ENCODE data around the gene MTERF1. TPM values are rescaled to one million over a fixed set of nuclear protein-coding genes. Genes with fewer than 3 reads are reported as not detected.

MTERF1 gene
- polyA plus RNA-seq, 3 donors: 3.6 to 4.6 (median 4.0) TPM

DNA sequence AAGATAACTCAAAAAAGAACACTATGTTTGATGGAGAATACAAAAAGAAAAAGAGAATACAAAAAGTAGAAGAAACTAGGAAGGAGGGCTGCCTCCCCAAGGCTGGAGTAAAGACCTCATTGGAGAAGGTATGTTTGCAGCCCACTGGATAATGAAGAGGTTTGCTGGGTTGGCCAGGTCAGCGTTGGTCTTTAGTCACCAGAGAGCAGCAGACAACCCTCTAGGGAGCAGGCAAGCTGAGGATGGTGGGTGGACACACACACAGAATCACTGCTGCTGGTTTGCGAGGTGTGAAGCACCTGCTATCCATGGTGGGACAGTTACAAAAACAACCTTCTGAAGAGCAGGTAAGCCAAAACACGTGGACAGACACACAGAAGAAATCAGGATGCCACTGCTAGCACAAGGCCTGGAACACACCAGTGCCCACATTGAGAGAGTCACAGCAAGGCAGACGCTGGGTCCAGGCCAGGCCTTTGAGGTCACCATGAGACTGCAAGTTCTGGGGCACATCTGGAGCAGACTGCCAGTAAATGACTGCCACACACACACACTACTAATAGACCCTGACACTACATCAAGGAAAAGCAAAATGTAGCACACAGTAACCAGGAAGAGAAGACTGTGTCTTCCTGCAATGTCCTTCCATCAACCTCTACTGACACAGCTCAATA, 43.0 kb downstream of the MTERF1 start:
- Histone ChIP-seq H2AFZ (ENCODE audit: insufficient read depth, low read depth, low read length, poor library complexity, severe bottlenecking) (no peak overlapping the region), H3K27me3 (ENCODE audit: control insufficient read depth in 2 of 2, insufficient read depth in 2 of 2, low read length in 2 of 2) (no peaks in the 10 kb centered on the region), H3K9me3 (replicated peaks in 1 of 2; ENCODE audit: control insufficient read depth in 1 of 2, insufficient read depth in 1 of 2, low read length in 2 of 2) (peaks cover 0 to 8% of the 10 kb centered on the region in 2 donors), H3K4me1 (ENCODE audit: control insufficient read depth in 1 of 2, insufficient read depth in 2 of 2, low read length in 2 of 2) (peaks cover 10 to 13% of the 10 kb centered on the region in 2 donors), H3K4me2 (replicated peaks; ENCODE audit: extremely low read depth, low read length, poor library complexity, severe bottlenecking) (no peak overlapping the region), H3K27ac (ENCODE audit: low read depth in 1 of 2, low read length in 2 of 2) (no peak overlapping the region), H3K4me3 (replicated peaks in 1 of 3; ENCODE audit: low read depth in 2 of 3, low read length in 3 of 3) (no peak overlapping the region), H3K9ac (ENCODE audit: insufficient read depth, low read length, poor library complexity, severe bottlenecking) (no peak overlapping the region), H4K20me1 (ENCODE audit: insufficient read depth, low read length) (no peaks in the 10 kb centered on the region), H3K36me3 (replicated peaks in 1 of 2; ENCODE audit: control insufficient read depth in 1 of 2, insufficient read depth in 2 of 2, low read length in 2 of 2) (no peaks in the 10 kb centered on the region), H3K79me2 (ENCODE audit: insufficient read depth, low read length) (no peaks in the 10 kb centered on the region)
- TF ChIP-seq, protein P1, sequence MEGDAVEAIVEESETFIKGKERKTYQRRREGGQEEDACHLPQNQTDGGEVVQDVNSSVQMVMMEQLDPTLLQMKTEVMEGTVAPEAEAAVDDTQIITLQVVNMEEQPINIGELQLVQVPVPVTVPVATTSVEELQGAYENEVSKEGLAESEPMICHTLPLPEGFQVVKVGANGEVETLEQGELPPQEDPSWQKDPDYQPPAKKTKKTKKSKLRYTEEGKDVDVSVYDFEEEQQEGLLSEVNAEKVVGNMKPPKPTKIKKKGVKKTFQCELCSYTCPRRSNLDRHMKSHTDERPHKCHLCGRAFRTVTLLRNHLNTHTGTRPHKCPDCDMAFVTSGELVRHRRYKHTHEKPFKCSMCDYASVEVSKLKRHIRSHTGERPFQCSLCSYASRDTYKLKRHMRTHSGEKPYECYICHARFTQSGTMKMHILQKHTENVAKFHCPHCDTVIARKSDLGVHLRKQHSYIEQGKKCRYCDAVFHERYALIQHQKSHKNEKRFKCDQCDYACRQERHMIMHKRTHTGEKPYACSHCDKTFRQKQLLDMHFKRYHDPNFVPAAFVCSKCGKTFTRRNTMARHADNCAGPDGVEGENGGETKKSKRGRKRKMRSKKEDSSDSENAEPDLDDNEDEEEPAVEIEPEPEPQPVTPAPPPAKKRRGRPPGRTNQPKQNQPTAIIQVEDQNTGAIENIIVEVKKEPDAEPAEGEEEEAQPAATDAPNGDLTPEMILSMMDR (IDR thresholded peaks at IDR 0.05): no peak
- no peaks in the 10 kb centered on the region for H3K27me3 Mint-ChIP-seq (ENCODE audit: low read depth in 3 of 3)
- no peak for DNase-seq
- H3K4me3 Mint-ChIP-seq: no peak overlapping the region
- WGBS (ENCODE audit: insufficient coverage): 64% methylated on average over 4 of the region's 4 CpGs
- intact Hi-C loops (cut with micrococcal nuclease): no loop called here
- peaks cover 0 to 10% (median 7%) of the 10 kb centered on the region in 7 donors for H3K9me3 Mint-ChIP-seq
- peak overlapping the region in 1 of 7 donors; percentile 47 for H3K27ac Mint-ChIP-seq
- H3K4me1 Mint-ChIP-seq: peaks cover 12% of the 10 kb centered on the region
- H3K36me3 Mint-ChIP-seq: peaks cover 0 to 3% of the 10 kb centered on the region in 2 donors

DNA sequence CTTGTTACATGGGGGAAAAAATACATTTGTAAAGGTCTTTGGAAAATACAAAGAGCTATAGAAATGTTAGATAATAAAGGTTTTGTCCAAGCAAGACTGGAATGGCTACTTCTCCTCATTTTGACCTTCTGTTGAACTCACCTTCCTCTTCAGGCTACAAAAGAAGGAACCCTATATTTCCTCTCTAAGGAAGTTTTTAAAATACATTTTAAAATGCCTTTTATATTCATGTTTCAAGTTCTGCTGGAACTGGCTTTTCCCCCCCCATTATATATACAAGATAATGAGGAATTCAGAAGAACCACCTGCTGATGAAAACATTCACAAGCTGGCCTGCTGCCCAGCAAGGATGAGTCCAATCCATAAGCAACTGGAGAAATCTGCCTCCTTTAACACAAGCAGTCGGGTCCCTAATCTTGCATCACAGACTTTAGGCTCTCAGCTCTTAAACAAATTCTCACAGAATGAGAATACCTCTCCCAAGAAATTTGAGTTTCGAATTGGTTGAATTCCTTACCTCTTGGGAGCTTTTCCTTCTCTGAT, 44.6 kb downstream of the MTERF1 start:
- Histone ChIP-seq H3K36me3 (replicated peaks in 1 of 2; ENCODE audit: control insufficient read depth in 1 of 2, insufficient read depth in 2 of 2, low read length in 2 of 2) (no peaks in the 10 kb centered on the region), H3K4me2 (replicated peaks; ENCODE audit: extremely low read depth, low read length, poor library complexity, severe bottlenecking) (peak overlapping the region; percentile 18), H3K27me3 (ENCODE audit: control insufficient read depth in 2 of 2, insufficient read depth in 2 of 2, low read length in 2 of 2) (no peaks in the 10 kb centered on the region), H4K20me1 (ENCODE audit: insufficient read depth, low read length) (no peaks in the 10 kb centered on the region), H3K9ac (ENCODE audit: insufficient read depth, low read length, poor library complexity, severe bottlenecking) (no peak overlapping the region), H3K9me3 (replicated peaks in 1 of 2; ENCODE audit: control insufficient read depth in 1 of 2, insufficient read depth in 1 of 2, low read length in 2 of 2) (no peaks in the 10 kb centered on the region), H3K27ac (ENCODE audit: low read depth in 1 of 2, low read length in 2 of 2) (no peak overlapping the region), H3K79me2 (ENCODE audit: insufficient read depth, low read length) (no peaks in the 10 kb centered on the region), H3K4me1 (ENCODE audit: control insufficient read depth in 1 of 2, insufficient read depth in 2 of 2, low read length in 2 of 2) (peaks cover 10 to 13% of the 10 kb centered on the region in 2 donors), H3K4me3 (replicated peaks in 1 of 3; ENCODE audit: low read depth in 2 of 3, low read length in 3 of 3) (no peak overlapping the region), H2AFZ (ENCODE audit: insufficient read depth, low read depth, low read length, poor library complexity, severe bottlenecking) (no peak overlapping the region)
- no peak for DNase-seq
- peak overlapping the region in 1 of 2 donors; percentile 21 for H3K4me3 Mint-ChIP-seq
- H3K36me3 Mint-ChIP-seq: no peaks in the 10 kb centered on the region
- peaks cover 0 to under 1% (median 0%) of the 10 kb centered on the region in 3 donors for H3K27me3 Mint-ChIP-seq (ENCODE audit: low read depth in 3 of 3)
- TF ChIP-seq, protein P1 (IDR thresholded peaks at IDR 0.05): no peak
- H3K9me3 Mint-ChIP-seq: no peaks in the 10 kb centered on the region
- H3K4me1 Mint-ChIP-seq: peaks cover 12% of the 10 kb centered on the region
- intact Hi-C loops (cut with micrococcal nuclease): no loop called here
- WGBS (ENCODE audit: insufficient coverage): no CpG with 5 or more reads among the region's 2 CpGs
- no peak overlapping the region for H3K27ac Mint-ChIP-seq
